GM21576 (cell line): Measurements from ENCODE around the gene CLMN.

Experiments used
- ATAC-seq: cut with Tn5 transposase; IDR thresholded peaks from one replicate; pipeline ENCODE4 v1.9.1; 2021; ENCODE audit warnings: mild to moderate bottlenecking, moderate library complexity; ENCODE audit not compliant: unreplicated experiment

Gene CLMN

DNA sequence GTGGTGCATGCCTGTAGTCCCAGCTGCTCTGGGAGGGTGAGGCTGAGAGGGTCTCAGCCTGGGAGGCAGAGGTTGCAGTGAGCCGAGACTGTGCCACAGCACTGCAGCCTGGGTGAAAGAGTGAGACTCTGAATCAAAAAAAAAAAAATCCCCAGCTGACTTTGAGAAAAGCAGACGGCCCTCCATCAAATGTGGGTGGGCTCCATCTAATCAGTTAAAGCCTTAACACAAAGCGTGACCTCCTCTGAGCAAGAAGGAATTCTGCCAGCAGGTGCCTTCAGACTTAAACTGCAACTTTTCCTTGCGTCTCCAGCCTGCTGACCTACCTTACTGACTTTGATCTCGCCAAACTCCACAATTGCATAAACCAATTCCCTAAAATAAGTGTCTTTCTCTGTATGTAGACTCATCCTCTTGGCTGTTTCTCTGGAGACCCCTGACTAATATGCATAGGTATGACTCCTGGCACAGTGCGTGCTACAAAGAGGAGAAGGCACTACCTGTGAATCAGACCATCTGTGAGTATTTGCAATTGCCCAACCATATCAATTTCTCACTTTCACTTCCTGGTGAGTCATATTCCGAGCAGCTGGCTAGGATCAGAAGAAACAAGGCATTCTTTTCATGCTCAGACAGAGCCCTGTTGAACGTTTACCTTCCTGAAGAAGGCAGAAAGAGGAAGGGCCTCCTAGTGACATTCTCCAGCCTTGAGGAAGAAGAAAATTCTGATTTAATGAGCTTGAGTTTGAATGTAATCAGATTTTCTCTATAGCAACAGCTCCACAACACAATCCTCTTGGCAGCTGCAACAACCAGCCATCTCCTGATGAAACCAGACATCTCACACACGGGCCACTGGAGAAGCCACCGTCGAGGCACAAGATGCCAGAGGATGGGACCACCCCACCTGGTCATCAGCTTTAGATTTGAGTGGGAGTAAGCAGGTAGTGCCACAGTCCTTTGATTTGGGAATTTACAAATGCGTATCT is 54.3 kb downstream of the CLMN start:
- peak; percentile 97 for ATAC-seq

DNA sequence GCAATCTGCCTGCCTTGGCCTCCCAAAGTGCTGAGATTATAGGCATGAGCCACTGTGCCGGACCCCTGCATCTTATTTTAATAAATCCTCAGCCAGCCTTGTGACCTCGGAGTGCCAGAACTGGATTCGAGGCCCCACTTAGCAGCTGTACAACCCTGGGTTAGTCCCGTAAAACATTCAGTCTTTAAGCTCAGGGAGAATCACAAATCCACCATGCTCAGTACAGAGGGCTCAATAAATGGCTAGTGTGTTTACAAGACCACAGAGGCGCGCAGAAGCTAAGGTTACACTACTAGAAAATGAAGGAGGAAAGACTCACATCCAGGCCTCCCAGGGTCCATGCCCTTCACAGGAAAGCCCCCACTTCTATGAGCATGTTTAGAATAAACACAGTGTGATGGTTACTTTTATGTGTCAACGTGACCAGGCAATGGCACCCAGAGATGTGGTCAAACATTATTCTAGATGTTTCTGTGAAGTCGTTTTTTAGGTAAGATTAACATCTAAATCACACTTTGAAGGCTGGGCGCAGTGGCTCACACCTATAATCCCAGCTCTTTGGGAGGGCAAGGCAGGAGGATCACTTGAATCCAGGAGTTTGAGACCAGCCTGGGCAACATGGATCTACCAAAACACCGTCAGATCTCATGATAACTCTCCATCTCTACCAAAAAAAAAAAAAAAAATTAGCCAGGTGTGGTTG is 55.3 kb downstream of the CLMN start:
- no peak for ATAC-seq

DNA sequence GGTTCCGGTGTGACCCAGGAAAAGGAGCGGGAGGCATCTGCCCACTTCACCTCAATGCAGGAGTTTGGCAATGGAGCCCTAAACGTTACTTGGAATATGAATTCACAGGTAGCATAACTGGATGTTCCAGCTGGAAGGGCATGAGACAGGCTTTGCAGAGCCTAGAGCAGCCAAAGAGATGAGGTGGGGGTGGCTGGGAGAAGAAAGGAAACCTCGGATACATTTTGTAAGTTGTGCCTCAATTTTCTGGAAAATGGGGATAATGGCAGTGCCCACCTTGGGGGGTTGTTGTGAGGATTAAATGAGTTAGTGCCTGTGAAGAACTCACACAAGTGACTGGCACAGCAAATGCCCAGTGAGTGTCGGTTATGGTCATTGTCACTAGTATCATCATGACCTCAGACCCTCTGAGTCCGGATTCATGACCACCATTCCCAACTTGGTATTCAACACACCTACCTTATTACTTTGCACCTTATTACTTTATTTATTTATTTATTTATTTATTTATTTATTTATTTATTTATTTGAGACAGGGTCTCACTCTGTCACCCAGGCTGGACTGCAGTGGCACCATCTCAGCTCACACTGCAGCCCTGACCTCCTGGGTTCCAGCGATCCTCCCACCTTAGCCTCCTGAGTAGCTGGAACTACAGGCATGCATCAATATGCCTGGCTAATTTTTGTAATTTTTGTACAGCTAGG is 56.0 kb downstream of the CLMN start:
- no peak for ATAC-seq

GRCh38 chr14:95262511-95262891 is 57.2 kb downstream of the CLMN start:
- ATAC-seq, result no peak

GRCh38 chr14:95261616-95262510 is 57.8 kb downstream of the CLMN start:
- no peak for ATAC-seq

- ATAC-seq, result no peak
Measured at GRCh38 chr14:95260537-95261361, 59.0 kb downstream of the CLMN start.

DNA sequence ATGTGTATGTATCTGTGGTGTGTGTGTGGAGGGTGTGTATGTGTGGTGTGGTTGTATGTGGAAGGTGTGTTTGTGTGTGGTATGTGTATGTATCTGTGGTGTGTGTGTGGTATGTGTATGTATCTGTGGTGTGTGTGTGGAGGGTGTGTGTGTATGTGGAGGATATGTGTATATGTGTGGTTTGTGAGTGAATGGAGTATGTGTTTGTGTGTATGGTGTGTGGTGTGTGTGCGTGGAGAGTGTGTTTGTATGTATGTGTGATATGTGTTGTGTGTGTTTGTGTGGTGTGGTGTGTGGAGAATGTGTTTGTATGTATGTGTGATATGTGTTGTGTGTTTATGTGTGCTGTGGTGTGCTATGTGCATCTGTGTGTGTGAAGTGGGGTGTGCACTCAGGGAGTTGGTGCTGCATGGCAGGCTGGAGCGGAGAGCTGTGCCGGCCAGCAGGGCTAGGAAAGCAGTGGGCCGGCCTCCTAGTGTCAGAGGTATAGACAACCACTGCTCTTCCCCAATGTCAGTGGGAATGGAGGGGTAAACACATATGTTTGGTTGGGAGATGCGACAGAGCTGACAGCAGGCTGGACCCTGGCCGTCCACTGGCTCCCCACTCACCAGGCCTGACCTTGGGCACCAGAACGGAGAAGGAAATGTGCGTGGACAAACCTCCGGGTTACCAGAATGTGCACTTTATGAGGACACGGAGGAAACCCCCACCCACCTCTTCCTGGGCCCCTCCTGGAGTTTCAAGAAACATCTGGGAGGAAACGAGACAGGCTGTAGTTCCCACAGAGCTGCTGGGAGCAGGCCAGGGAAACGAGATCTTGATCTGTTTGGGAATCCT is 60.7 kb downstream of the CLMN start:
- no peak for ATAC-seq

DNA sequence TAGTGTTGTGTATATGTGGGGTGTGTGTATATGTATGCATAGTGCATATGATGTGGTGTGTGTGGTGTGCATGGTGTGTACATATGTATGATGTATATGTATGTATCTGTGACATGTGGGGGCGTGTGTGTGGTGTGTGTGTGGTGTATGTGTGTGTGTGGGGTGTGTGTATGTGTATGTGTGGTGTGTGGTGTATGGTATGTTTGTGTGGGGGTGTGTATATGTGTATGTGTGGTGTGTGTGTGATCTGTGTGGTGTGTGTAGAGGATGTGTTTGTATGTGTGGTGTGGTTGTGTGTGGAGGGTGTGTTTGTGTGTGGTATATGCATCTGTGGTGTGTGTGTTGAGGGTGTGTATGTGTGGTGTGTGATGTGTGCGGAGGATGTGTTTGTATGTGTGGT is 61.6 kb downstream of the CLMN start:
- no peak for ATAC-seq

- ATAC-seq, result no peak
Measured at GRCh38 chr14:95257521-95257920, 62.2 kb downstream of the CLMN start.

DNA sequence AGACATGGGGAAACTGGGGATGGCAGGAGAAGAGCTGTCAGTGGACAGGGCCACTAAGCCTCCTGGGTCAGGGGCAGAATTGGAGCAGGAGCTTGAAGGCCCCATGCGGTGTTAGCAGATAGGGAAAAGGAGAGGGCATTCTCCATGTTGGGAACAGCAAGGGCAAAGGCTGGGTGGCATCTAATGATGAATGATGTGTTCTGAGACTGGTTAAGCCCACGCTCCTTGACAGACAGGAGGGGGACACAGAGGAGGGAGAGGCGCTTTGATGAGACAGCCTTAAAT is 63.0 kb downstream of the CLMN start:
- ATAC-seq, result no peak

- no peak for ATAC-seq
Measured at GRCh38 chr14:95256002-95256775, 63.5 kb downstream of the CLMN start.

- no peak for ATAC-seq
Measured at GRCh38 chr14:95255487-95255886, 64.2 kb downstream of the CLMN start.

DNA sequence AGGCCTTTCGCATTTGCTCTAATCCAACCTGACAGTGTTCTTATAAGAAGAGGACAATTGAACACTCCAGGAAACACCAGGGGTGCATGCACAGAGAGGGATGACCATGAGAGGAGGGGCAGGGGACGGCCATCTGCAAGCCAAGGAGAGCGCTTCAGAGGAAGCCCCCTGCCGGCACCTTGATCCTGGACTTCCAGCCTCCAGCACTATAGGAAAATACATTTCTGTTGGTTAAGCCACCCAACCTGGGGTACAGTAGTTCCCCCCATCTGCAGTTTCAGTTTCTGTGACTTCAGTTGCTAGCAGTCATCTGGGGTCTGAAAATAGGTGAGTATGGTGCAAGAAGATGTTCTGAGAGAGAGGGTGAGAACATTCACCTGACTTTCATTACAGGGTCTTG is 64.7 kb downstream of the CLMN start:
- ATAC-seq, result peak; percentile 57

DNA sequence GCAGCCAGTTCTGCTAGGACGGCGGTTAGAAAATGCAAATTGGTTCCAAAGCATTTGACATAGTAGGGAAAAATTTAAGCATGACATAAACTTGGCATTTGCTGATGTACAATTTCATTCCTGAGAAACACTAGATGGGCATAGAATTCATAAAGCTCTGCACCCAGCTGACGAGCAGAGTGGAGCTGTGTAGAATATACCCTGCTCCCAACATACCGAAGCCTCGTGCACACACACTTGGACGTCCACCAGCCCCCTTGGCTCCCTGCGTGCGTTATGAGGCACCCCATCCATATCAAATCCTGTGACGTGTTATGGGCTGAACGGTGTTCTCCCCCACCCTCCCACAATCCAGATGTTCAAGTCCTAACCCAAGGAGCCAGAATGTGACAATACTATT is 65.4 kb downstream of the CLMN start:
- ATAC-seq, result no peak

- no peak for ATAC-seq
Measured at GRCh38 chr14:95253039-95253630, 66.6 kb downstream of the CLMN start.

DNA sequence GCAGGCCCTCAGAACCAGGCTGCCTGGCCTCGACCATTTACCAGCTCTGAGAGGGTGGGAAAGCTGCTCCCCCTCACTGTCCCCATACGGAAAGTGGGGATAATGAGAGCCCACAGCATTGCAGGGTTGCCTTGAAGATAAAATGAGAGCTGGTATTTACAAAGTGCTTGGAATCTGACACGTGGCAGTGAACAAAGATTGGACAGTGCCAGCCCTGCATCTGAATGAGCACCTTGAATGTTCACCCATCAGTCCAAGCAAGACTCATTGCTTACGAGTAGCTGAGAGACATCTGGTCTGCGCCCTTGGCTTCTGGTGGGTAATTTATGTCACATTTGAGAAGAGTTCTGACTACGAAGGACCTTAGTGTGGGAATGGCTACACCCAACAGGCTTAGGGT is 67.5 kb downstream of the CLMN start:
- ATAC-seq, result no peak

- ATAC-seq, result no peak
Measured at GRCh38 chr14:95250936-95251335, 68.8 kb downstream of the CLMN start.
